Retinal pigment epithelial cell (primary cell): ENCODE measurements around the gene STXBP6.

Experiments used
- DNase-seq: peaks from one replicate; pipeline ENCODE4 v3.0.0-alpha.2; 2010; ENCODE audit warnings: low read depth
- H3K4me3 ChIP-seq: 2 replicates; pipeline ENCODE4 v1.5.1; 2011; ENCODE audit warnings: mild to moderate bottlenecking, low read length, control low read depth, moderate library complexity
- CTCF ChIP-seq: conservative IDR thresholded peaks from 2 replicates; pipeline ENCODE4 v1.5.1; 2011; ENCODE audit warnings: low read depth, low read length, control low read depth, inconsistent platforms

The STXBP6 gene

DNA sequence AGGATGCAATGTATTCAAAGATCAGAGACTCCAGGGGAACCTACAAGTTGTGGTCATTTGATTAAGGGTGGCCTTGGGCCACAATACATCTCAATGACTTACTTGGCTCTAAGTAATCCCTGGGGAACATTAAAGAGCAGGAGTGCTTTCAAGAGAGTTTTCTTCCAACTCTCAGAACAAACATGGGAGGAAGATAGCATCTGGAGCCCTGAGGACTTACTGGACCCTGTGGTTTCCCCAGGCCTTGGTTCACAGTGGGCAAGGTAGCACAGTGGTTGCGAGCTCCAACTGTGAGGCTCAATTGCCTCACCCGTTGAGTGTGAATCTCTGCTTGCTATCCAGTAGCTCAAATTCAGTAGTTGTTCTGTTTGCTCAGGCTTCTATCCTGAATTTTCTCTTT is 32.4 kb downstream of the STXBP6 start:
- no peak for DNase-seq
- no peak for TF ChIP-seq CTCF
- H3K4me3 ChIP-seq, result no peak overlapping the region

- DNase-seq, result no peak
- no peak for TF ChIP-seq CTCF
- H3K4me3 ChIP-seq, result no peak overlapping the region
Measured at GRCh38 chr14:25015761-25016160, 34.2 kb downstream of the STXBP6 start.

DNA sequence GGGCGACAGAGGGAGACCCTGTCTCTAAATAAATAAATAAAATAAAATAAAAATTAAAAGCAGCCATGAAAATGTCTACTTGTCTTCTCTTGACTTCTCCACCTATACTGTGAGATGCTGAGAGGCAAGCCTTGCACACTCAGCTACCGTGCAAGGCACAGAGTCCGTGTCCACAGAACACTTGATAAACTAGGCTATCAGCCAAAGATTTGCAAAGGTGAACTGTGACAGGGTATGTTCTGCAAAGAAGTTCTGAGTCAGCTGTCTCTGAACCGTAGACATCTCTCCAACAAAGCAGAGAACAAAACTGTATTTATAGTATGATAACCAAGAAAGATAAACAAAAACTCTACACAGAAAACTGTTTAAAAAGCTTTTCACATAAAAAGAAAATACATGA is 35.5 kb downstream of the STXBP6 start:
- H3K4me3 ChIP-seq, result no peak overlapping the region
- TF ChIP-seq CTCF, result no peak
- DNase-seq, result no peak

DNA sequence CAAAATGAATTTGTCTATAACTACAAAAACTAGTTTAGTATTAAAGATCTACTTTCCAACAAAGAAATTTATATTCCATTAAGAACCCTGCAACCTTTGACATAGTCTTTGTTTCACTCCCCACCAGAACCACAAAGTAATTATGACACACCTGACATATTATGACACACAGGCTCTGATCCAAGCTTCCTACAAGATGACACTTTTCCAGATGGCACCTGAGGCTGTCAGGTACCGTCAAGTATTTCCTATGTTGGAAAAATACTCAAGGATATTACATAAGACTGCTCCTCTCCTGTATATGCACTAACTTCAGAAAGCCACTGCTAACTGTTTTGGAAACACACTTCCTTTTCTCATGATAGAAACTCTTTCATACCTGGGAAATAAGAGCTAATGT is 38.9 kb downstream of the STXBP6 start:
- no peak for DNase-seq
- no peak for TF ChIP-seq CTCF
- no peak overlapping the region for H3K4me3 ChIP-seq

DNA sequence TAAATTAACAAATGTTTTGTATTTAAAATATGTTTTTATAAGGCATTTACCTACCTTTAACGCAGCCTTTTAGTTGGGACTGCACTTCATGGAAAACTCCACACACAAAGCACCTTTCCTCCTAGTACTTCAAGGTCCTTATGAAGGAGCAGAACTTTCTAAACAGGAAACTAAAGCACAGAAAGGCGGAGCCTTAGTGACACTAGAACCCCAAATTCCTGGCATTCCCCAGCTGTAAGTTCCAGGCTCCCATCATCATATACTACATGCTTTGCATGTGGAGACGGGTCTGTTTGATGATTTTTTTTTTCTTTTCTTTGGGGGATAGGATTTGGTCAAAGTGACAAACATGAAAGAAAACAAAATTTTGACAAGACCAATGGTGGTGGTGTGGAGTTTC is 39.5 kb downstream of the STXBP6 start:
- no peak for TF ChIP-seq CTCF
- H3K4me3 ChIP-seq, result no peak overlapping the region
- no peak for DNase-seq

DNA sequence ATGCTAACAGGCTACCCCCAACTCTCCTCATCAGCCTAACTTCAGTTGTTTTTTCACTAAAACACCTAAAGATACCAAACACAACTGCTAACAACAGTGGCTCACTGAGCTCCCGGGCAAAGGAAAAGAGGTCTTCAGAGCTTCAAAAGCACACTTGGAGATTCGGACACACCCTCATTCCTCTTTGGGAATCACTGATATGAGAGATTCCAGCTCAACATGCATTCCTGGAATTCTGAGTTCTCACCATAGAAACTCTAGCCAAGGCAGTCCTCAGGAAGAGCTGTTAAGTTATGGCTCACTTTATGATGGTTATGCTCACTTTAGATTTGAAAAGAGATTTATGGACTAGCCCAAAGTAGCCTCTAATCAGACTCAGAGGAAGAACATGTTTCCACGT is 40.1 kb downstream of the STXBP6 start:
- no peak overlapping the region for H3K4me3 ChIP-seq
- peak; percentile 21 for DNase-seq
- no peak for TF ChIP-seq CTCF

GRCh38 chr14:25007832-25008231 is 42.1 kb downstream of the STXBP6 start:
- TF ChIP-seq CTCF, result no peak
- no peak for DNase-seq
- no peak overlapping the region for H3K4me3 ChIP-seq
